ACHN (cell line): ENCODE data around the gene IL1R1.
"Not testable (repeated sequence)": the region's sequence is repeated elsewhere in the genome, so short reads cannot be mapped to it uniquely, and the experiment has no call there.

Experiments
- DNase-seq: peaks from one replicate; pipeline ENCODE4 v3.0.0-alpha.2; 2015
- in situ Hi-C: cut with HindIII; loops from 2 replicates; pipeline ENCODE4 v1.10.0; 2017; ENCODE audit warnings: low sequenced_read_pairs, low pct_ligation_motif_present, low pct_unique_long_range_greater_than_20kb

IL1R1 gene

DNA sequence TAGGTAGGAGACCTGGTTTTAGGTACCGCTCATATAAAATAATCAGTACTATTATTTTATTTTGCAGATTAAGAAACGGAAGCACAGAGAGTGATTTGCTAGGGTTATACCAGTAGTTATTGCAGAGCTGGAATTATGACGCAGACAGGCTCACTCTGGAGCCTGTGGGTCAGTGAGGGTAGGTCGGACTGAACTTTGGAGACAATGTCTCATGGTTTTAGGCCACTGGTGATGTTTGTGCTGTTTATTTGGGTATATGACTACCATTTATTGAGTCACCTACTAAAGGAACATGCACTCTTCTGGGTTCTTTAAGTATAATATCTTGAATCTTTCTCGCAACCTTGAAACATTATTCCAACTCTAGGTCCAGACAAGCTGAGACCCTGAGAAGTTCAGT, 33.5 kb upstream of the IL1R1 start:
- DNase-seq, result no peak
- in situ Hi-C loops, result no loop called here

DNA sequence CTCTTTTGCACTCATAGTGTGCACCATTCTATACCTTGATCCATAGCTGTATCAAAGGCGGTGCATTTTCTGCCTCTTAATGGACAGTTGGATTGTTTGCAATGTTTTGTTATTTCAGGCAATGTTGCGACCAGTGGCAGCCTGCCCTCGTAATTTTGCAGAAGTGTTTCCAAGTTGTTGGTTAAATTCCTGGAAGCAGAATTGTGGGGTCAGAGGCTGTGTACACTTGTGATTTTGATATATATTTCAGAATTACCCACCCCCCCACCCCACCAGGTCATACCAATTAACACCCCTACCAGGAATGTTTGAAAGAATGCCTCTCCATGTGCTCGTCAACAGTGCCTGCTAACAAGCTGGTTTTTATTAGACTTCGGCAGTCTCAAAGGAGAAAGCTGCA, 32.4 kb upstream of the IL1R1 start:
- DNase-seq, result no peak
- in situ Hi-C loops, result no loop called here

DNA sequence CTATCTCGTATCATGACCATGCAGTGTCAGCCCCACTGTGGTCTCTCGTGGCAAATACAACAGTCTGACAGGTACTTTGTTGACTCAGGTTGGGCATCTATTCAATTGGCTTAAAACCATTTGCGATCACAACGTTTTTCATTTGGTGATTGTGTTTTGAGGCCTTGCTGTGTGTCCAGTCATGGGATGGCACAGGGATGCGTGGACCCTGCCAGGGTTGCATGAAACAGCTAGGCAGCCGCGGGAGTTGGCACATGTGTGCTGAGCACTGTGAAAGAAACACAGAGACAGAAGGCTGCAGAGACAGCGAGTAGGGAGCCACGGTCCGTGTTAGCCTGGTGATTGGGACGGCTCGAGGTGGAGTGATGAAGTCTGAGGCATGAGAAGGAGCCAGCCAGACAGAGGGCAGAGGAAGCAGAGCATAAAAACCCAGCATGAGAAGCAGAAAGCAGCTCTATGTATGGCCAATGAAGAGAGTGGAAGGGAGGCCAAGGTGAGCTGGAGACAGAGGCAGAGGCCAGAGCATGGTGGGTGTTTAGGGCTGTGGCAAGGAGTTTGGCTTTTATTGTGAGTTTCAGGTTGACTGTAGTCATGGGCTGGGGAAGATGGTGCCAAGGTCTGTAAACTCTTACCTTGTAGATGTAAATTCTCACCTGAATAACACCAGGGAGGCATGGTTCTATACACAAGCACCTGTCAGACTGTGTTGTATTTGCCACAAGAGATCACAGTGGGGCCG, 31.8 kb upstream of the IL1R1 start:
- DNase-seq, result no peak
- in situ Hi-C loops, result no loop called here

DNA sequence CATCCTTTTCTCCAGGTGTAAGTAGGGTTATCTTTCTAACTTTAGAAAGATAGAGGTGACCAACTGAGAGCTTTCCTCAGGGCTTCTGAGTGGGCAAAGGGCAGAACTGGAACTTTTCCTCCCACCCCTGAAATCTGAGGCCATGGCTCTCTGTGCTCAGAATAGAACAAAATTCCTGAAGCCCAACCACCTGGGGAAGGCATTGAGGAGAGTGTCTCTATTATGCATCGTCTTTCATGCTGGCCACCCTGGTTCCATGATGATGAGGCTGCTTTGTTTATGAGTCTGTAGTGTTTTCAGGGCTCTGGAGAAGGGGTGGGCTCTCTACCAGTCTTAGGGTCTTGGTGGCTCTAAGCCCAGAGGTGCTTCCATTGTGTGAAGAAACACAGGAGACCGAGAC, 30.7 kb upstream of the IL1R1 start:
- no peak for DNase-seq

DNA sequence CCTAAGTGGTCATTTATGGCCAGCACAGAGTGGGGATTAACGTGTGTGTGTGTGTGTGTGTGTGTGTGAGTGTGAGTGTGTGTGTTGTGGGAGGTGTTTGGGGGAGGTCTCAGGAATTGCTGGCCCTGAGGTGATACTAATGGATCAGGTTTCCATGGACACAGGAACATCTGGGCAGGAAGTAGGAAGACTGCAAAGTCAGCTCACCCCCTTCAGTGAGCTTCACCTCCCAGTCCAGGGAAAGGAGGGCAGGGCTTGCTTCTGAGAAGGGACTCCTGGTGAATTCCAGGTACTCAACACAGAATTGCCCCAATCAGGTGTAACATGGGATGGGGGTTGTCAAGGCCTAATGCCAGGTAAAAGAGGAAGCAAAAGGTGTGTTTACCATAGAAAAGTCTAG, 30.3 kb upstream of the IL1R1 start:
- no peak for DNase-seq
- in situ Hi-C loops, result no loop called here

More for the DNA sequence above, 30.7 kb upstream of the IL1R1 start:
- in situ Hi-C loops, result no loop called here

DNA sequence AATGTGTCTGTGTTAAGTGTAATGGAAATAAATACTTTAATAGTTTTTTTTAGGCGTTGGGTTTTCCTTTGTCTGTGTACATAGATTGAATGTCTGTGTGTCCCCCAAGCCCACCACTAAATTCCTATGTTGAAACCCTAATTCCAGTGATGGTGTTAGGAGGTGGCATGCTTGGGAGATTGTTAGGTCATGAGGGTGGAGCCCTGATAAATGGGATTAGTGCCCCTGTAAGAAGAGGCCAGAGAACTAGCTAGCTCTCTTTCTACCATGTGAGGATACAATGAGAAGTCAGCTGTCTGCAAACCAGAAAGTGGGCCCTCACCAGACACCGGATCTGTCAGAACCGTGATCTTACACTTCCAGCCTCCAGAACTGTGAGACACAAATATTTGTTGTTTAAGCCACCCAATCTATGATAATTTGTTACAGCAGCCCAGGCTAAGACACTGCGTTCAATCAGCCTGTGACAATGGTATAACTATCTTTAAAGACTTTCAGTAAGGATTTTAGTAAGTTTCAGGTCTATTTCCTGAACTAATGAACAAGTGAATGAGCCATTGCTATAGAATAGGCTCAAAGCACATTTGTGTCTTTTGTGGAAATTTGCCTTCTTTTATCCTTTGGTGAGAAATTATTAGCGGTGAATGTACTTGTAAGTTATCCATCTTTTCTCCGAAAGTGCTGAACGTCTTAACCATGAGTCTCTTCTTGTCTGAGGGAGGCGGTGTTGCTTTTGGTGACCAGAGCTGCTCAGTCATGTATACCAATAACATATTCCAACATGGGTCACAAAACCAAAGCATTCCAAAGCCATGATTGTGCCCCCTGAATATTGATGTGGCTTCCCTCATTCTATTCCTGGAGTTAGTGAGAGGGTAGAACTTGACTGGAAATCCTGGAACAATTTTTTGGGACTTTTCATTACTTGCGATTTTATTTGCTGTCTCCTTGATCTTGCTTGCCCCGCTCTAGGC, 29.6 kb upstream of the IL1R1 start:
- no peak for DNase-seq
- in situ Hi-C loops, result no loop called here

DNA sequence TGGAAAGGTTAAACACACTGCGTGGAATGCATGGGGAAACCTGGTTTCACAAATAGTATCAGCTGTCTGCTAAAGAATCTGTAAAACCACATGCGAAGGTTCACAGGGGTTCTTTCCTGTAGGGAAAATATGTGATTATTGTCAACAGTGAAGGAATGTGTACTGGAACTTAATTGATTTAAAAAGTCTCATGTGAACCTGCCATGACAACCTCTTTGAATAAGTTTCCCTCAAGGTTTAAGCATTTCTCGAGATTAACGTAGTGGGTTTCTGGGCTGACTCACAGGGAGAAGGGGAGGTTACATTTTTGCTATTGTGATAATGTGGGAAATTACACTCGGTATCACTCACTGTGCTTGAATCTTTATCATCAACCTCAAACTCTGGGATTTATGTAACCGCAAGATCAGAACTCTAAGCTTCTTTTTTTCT, 28.2 kb upstream of the IL1R1 start:
- in situ Hi-C loops, result no loop called here
- DNase-seq, result peak; percentile 19

DNA sequence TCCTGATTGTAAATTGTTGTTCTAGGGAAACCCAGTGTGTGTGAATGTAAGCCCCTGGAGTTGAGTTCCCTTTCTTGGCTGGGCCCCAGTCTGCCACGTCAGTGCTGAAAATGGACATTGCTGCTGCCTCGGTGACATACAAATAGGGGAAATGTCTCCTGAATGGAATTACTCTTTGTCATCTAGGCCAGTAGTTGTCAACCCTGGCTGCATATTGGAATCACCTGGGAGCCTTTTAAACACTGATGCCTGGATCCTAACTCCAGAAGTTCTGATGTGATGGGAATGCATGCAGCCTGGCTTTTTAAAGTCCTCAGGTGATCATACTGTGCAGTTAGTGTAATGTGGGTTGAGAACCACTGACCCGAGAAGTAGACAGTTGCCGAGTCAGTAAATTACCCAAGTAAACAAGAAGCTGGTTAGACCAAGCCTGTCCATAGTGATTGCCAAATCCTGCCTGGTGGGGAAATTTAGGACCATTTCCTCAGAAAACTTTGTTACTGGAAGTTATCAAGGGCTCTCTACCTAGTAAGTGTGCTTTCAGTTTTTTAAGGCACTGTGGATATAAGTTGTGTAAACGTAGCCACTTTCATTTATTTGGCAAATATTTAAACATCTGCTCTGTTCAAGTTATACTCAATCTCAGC, 27.6 kb upstream of the IL1R1 start:
- no peak for DNase-seq
- in situ Hi-C loops, result no loop called here

DNA sequence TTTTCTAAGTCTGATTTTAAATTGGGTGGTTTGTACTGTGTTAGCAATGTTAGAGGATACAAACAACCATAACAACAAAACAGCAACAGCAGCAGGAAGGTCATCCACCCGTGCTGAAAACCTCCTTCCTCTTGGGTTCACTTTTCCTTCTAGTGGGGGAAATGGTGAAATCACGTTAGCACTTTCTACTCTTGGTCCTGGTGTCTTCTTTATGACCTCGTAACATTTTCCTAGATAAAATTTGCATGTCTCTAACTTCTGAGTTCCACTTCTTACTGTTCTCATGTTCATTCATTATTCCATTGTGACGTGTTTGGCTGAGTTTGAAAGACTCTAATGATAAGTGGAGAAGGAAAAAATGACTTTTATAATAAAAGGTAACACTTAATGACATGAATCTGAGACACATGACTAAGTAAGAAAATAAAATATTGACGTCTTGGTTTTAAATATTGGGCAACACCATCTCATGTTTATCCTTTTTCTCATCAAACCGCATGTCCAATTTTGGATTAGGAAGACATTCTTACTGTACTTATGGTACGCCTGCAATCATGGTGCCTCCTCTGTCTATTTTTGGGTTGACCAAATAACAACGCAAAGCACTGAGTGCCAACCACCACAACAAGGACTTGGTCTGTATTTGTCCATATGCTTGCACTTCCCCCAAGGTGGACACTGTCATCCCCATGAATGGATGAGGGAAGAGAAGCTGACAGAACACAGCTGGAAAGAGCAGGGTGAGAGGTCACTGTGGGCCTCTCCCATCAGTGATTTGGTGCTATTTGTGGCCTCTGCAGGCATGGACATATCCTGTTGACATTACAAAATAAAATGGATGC, 25.7 kb upstream of the IL1R1 start:
- no peak for DNase-seq
- in situ Hi-C loops, result no loop called here

DNA sequence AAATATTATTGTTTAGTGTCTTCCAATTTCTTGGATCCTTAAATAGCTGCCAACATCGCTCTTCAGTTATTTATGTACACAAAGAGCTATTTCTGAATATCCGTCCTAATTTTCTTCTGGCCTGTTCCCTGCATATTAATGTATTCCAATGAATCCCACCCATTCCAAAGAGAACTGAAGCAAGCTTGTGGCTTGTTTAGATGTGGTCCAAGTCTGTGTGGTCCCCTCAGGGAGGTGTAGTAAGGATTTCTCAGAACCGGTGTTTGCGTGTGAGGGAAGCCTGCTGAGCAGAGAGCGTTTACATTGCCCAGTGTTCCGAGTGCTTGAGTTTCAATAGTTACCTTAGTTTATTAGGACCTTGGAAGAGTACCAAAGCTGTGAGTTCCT, 25.1 kb upstream of the IL1R1 start:
- DNase-seq, result no peak
- in situ Hi-C loops, result no loop called here

DNA sequence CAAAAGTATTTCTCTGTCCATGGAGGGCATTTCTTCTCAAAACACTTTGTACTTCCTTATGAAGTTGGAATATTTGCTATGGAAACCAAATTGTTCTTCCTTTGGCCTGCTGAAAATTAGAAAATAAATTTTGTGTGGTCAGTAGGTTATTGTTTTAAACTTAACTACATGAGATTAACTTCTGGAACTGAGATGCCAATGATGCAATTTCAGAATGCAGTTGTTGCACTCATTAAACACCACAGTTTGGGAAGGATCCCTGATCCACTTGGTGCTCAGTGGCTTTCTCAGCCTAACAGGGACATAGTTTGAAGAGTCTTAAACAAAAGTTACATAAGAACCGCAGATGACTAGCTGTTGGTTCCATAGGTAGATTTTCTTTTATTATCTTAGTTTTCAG, 23.3 kb upstream of the IL1R1 start:
- no peak for DNase-seq
- in situ Hi-C loops, result no loop called here

DNA sequence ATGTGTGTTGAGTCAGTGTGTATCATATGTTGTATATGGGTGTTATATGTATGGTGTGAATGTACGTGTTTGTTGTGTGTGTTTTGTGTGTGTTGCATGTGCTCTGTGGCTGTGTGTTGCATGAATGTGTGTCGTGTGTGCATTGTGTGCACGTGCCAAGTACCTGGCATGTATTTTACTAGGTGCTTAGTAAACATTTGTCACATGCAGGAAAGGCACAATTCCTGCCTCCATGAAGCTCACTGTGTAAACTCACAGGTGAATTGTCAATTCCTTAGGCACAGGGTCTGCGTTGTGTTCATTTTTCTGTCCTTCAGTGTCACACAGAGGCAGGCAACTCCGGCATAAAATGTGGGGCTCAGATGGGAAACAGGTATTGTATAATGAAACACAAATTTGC, 22.3 kb upstream of the IL1R1 start:
- in situ Hi-C loops, result no loop called here
- no peak for DNase-seq

DNA sequence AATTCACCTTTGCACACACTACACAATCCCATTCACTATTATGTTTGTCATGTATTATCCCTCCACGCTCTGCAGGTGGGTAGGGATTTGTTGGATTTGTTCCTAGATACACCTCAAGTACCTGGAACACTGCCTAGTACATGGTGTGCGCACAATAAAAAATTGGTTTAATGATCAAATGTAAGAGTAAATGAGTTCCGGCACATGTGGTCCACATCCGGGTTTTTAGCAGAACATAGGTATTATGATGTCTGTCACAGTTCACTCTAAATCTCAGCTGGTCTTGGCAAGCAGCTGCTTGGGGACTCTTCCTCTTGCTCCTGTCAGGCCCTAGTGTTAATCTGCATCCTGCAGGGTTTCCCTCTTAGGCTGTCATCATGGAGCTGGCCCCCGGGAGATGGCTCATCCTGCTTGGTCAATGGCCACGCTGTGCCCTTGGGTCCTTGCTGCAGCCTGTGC, 21.8 kb upstream of the IL1R1 start:
- in situ Hi-C loops, result no loop called here
- no peak for DNase-seq

DNA sequence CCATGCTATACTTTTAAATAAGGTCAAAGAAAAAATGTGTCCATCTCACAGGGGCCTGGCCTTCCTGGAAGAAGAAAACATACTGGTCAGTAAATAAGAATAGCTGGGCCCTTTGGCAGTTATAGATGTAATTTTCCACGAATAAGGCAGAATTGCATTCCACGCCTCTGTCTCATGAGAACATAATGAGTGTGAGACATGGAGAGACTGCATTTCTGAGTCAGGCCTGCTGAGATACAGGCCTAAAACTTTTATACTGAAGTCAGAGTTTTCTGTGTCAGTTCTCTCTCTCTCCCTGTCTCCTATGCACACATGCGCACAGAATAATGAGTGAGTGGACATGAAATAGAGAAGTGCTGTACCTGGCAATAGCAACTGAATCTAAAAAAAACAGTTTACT, 20.4 kb upstream of the IL1R1 start:
- in situ Hi-C loops, result no loop called here
- no peak for DNase-seq

DNA sequence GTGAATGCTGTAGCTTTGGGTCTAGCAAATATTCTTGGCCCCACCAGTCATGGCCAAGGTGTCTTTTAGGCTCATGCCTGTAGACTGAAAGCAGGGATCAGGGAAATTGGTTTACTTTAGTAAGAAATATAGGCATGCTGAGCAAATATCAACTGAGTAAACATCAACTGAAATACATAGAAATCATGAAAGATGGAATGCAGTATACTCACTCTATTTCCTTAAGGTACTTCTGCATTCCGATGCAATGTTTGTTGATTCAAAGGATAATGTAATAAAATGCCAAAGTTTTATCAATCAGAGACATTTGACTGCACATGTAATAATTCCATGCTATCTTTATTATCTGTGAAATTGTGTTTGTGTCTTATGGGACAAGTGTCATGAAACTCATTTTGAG, 19.6 kb upstream of the IL1R1 start:
- in situ Hi-C loops, result no loop called here
- no peak for DNase-seq

DNA sequence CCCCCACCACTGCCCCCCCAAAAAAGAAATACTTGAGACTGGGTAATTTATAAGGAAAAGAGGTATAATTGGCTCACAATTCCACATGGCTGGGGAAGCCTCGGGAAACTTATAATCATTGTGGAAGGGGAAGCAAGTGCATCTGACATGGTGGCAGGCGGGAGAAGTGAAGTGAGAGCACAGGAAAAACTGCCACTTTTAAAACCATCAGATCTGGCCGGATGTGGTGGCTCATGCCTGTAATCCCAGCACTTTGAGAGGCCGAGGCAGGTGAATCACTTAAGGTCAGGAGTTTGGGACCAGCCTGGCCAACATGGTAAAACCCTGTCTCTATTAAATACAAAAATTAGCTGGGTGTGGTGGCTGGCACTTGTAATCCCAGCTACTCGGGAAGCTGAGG, 18.1 kb upstream of the IL1R1 start:
- DNase-seq, in situ Hi-C loops: not testable (repeated sequence)

DNA sequence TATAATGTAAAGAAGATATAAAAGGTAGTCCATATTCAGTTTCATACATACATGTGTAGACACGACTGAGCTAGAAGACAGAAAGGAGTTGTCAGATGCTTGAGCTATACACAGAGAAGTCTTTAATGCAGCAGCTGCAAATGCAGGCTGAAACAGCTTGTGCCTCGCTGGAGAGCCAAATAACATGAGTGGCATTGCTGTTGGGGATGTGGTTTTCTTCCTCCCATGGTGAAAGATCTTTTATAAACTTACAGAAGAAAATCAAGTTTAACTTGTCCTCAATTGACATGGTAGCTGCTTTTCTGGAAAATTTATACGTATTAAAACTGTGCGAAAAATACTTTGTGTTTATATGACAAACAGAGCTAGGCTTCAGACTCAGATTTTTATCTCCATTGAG, 16.4 kb upstream of the IL1R1 start:
- in situ Hi-C loops, result no loop called here
- DNase-seq, result no peak

DNA sequence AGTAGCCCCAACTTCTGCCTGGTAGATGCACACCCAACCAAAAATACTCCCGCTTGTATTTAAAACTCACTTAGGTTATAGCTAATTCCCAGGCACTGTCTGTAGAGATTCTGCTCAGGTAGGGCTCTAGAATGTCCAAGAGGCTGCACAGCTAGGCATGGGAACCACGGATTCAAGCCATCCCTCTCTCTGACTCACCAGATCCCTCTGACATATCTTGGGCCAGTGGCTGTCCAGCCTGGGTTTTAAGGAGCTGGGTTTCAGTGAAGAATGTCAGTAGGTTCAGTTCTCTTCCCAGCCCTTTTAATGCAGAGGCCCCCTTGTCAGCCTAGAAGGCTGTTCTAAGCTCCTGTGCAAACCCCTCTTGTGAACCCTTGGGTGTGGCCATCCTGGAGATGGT, 15.9 kb upstream of the IL1R1 start:
- DNase-seq, result no peak
- in situ Hi-C loops, result no loop called here
